ENCODE data around the gene MYO3B.

- TF ChIP-seq TAF1 (IDR thresholded peaks at IDR 0.05; ENCODE audit: borderline replicate concordance, insufficient read depth, low read length): no peak
- TF ChIP-seq, protein P1, sequence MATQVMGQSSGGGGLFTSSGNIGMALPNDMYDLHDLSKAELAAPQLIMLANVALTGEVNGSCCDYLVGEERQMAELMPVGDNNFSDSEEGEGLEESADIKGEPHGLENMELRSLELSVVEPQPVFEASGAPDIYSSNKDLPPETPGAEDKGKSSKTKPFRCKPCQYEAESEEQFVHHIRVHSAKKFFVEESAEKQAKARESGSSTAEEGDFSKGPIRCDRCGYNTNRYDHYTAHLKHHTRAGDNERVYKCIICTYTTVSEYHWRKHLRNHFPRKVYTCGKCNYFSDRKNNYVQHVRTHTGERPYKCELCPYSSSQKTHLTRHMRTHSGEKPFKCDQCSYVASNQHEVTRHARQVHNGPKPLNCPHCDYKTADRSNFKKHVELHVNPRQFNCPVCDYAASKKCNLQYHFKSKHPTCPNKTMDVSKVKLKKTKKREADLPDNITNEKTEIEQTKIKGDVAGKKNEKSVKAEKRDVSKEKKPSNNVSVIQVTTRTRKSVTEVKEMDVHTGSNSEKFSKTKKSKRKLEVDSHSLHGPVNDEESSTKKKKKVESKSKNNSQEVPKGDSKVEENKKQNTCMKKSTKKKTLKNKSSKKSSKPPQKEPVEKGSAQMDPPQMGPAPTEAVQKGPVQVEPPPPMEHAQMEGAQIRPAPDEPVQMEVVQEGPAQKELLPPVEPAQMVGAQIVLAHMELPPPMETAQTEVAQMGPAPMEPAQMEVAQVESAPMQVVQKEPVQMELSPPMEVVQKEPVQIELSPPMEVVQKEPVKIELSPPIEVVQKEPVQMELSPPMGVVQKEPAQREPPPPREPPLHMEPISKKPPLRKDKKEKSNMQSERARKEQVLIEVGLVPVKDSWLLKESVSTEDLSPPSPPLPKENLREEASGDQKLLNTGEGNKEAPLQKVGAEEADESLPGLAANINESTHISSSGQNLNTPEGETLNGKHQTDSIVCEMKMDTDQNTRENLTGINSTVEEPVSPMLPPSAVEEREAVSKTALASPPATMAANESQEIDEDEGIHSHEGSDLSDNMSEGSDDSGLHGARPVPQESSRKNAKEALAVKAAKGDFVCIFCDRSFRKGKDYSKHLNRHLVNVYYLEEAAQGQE (IDR thresholded peaks at IDR 0.05; ENCODE audit: insufficient read depth in 1 of 2, low read depth in 2 of 2, low read length in 2 of 2): no peak
Measured at GRCh38 chr2:170362313-170362870, 184.4 kb downstream of the MYO3B start.
